LoVo (cell line): ENCODE measurements around the gene WDSUB1.

Experiments used
- DNase-seq: peaks from one replicate; pipeline ENCODE4 v3.0.0-alpha.2; 2016; ENCODE audit warnings: low spot score

WDSUB1 gene

GRCh38 chr2:159285929-159286708 lies at the start of gene WDSUB1:
WDSUB1 (minus strand) TSS chr2:159286703; CDS start chr2:159283069, 3,634 bp downstream.
- DNase-seq: peak; percentile 27

GRCh38 chr2:159326569-159327255 lies 40.2 kb upstream of the WDSUB1 start:
- DNase-seq: peak; percentile 20

- DNase-seq: no peak
Observed at GRCh38 chr2:159322419-159322818, 35.9 kb upstream of the WDSUB1 start.

- DNase-seq: no peak
Observed at GRCh38 chr2:159317392-159318088, 31.0 kb upstream of the WDSUB1 start.

- no peak for DNase-seq
Observed at GRCh38 chr2:159307942-159308341, 21.4 kb upstream of the WDSUB1 start.

- no peak for DNase-seq
Observed at GRCh38 chr2:159300586-159300985, 14.1 kb upstream of the WDSUB1 start.

- no peak for DNase-seq
Observed at GRCh38 chr2:159298967-159299366, 12.5 kb upstream of the WDSUB1 start.

- DNase-seq: no peak
Observed at GRCh38 chr2:159297042-159297707, 10.7 kb upstream of the WDSUB1 start.

- DNase-seq: no peak
Observed at GRCh38 chr2:159292157-159292556, 5.7 kb upstream of the WDSUB1 start.

GRCh38 chr2:159290289-159290907 lies 3.9 kb upstream of the WDSUB1 start:
- DNase-seq: peak; percentile 68

GRCh38 chr2:159287733-159288132 lies 1.2 kb upstream of the WDSUB1 start:
- DNase-seq: no peak

GRCh38 chr2:159286709-159287441 lies 372 bp upstream of the WDSUB1 start:
- peak; percentile 98 for DNase-seq

- DNase-seq: no peak
Observed at GRCh38 chr2:159285433-159285832, 1.1 kb downstream of the WDSUB1 start.

- no peak for DNase-seq
Observed at GRCh38 chr2:159283529-159283928, 3.0 kb downstream of the WDSUB1 start.

GRCh38 chr2:159281002-159281401 lies 5.5 kb downstream of the WDSUB1 start:
- DNase-seq: no peak

- DNase-seq: no peak
Observed at GRCh38 chr2:159279700-159280099, 6.8 kb downstream of the WDSUB1 start.

- no peak for DNase-seq
Observed at GRCh38 chr2:159275111-159275510, 11.4 kb downstream of the WDSUB1 start.

GRCh38 chr2:159272156-159272555 lies 14.3 kb downstream of the WDSUB1 start:
- DNase-seq: no peak

GRCh38 chr2:159270744-159271379 lies 15.6 kb downstream of the WDSUB1 start:
- DNase-seq: no peak

GRCh38 chr2:159267921-159268320 lies 18.6 kb downstream of the WDSUB1 start:
- no peak for DNase-seq

- no peak for DNase-seq
Observed at GRCh38 chr2:159266554-159266953, 19.9 kb downstream of the WDSUB1 start.
